DND-41 (cell line): Measurements from ENCODE around the gene PLVAP.

Source experiments
- ATAC-seq: fragments of 200-7000 bp; cut with Tn5 transposase; 3 replicates; pipeline ENCODE4 v1.9.1; 2021; ENCODE audit warnings: low read depth; ENCODE audit not compliant: insufficient read depth
- DNase-seq: peaks from one replicate; pipeline ENCODE4 v3.0.0-alpha.2; 2020
- H2AFZ ChIP-seq: 2 replicates; pipeline ENCODE4 v1.6.0; 2012; ENCODE audit warnings: low read depth, low read length
- H3K27ac ChIP-seq: 2 replicates; pipeline ENCODE4 v1.5.1; 2012; ENCODE audit warnings: low read length, inconsistent platforms
- H3K27me3 ChIP-seq: fragments of 200-600 bp; sonication (generic); 2 replicates; pipeline ENCODE4 v1.6.0; 2012; ENCODE audit warnings: low read length, mild to moderate bottlenecking, inconsistent platforms; ENCODE audit not compliant: insufficient read depth, poor library complexity
- H3K36me3 ChIP-seq: 2 replicates; pipeline ENCODE4 v1.5.1; 2012; ENCODE audit warnings: low read length, inconsistent platforms; ENCODE audit not compliant: insufficient read depth
- H3K4me1 ChIP-seq: 2 replicates; pipeline ENCODE4 v1.5.1; 2012; ENCODE audit warnings: mild to moderate bottlenecking, low read length; ENCODE audit not compliant: insufficient read depth
- H3K4me2 ChIP-seq: 2 replicates; pipeline ENCODE4 v1.6.0; 2012; ENCODE audit warnings: mild to moderate bottlenecking, moderate library complexity, low read length, inconsistent platforms; ENCODE audit not compliant: insufficient read depth
- H3K4me3 ChIP-seq, 2 experiments: fragments of 200-600 bp in 1 of 2; shearing (Covaris generic) in 1 of 2; 2 replicates each; pipeline ENCODE4 v1.5.1; 2012 to 2016; ENCODE audit warnings: inconsistent platforms in 2 of 2, low read length in 2 of 2, mild to moderate bottlenecking in 2 of 2, low read depth in 1 of 2, moderate library complexity in 1 of 2
- H3K79me2 ChIP-seq: 2 replicates; pipeline ENCODE4 v1.6.0; 2012; ENCODE audit warnings: low read length, inconsistent platforms; ENCODE audit not compliant: insufficient read depth
- H3K9ac ChIP-seq: 2 replicates; pipeline ENCODE4 v1.6.0; 2012; ENCODE audit warnings: low read depth, mild to moderate bottlenecking, inconsistent platforms, low read length, moderate library complexity
- H3K9me3 ChIP-seq: 2 replicates; pipeline ENCODE4 v1.5.1; 2012; ENCODE audit warnings: low read length, moderate library complexity, mild to moderate bottlenecking, inconsistent platforms; ENCODE audit not compliant: insufficient read depth, severe bottlenecking
- H4K20me1 ChIP-seq: 2 replicates; pipeline ENCODE4 v1.6.0; 2012; ENCODE audit warnings: low read length; ENCODE audit not compliant: insufficient read depth
- CTCF ChIP-seq: IDR thresholded peaks from 2 replicates; pipeline ENCODE4 v1.5.1; 2012; ENCODE audit warnings: borderline replicate concordance, low read length, moderate library complexity, mild to moderate bottlenecking; ENCODE audit not compliant: poor library complexity, severe bottlenecking; ENCODE audit errors: extremely low read depth
- EZH2 ChIP-seq: IDR thresholded peaks from 3 replicates; pipeline ENCODE4 v1.6.1; 2012; ENCODE audit warnings: borderline replicate concordance, low read depth, mild to moderate bottlenecking, moderate library complexity, low read length, inconsistent platforms; ENCODE audit not compliant: severe bottlenecking

Gene PLVAP

GRCh38 chr19:17358395-17358794 lies 18.7 kb downstream of the PLVAP start:
- Histone ChIP-seq H4K20me1 (no peaks in the 10 kb centered on the region), H3K79me2 (no peaks in the 10 kb centered on the region), H3K4me3 (no peak overlapping the region), H3K27me3 (no peaks in the 10 kb centered on the region), H3K36me3 (no peaks in the 10 kb centered on the region), H3K4me2 (no peak overlapping the region), H3K9ac (no peak overlapping the region), H3K4me1 (no peaks in the 10 kb centered on the region), H3K9me3 (no peaks in the 10 kb centered on the region), H2AFZ (no peak overlapping the region), H3K27ac (no peak overlapping the region)
- no peak for ATAC-seq
- no peak for TF ChIP-seq CTCF
- DNase-seq = no peak

- H3K36me3 ChIP-seq = no peaks in the 10 kb centered on the region
- no peak for ATAC-seq
- H3K4me2 ChIP-seq = no peak overlapping the region
- TF ChIP-seq EZH2 (no peak), CTCF (no peak)
- no peaks in the 10 kb centered on the region for H4K20me1 ChIP-seq
- no peak for DNase-seq
- H3K27ac ChIP-seq = no peak overlapping the region
- H3K9ac ChIP-seq = no peak overlapping the region
- no peaks in the 10 kb centered on the region for H3K4me1 ChIP-seq
- H3K27me3 ChIP-seq = no peaks in the 10 kb centered on the region
- H3K4me3 ChIP-seq = no peak overlapping the region
- H3K9me3 ChIP-seq = no peaks in the 10 kb centered on the region
- H2AFZ ChIP-seq = no peak overlapping the region
- no peaks in the 10 kb centered on the region for H3K79me2 ChIP-seq
These were observed 19.4 kb downstream of the PLVAP start for GRCh38 chr19:17357724-17358123.

- H3K36me3 ChIP-seq = no peaks in the 10 kb centered on the region
- H3K79me2 ChIP-seq = no peaks in the 10 kb centered on the region
- H4K20me1 ChIP-seq = no peaks in the 10 kb centered on the region
- no peaks in the 10 kb centered on the region for H3K4me1 ChIP-seq
- no peak overlapping the region for H3K9ac ChIP-seq
- H3K9me3 ChIP-seq = no peaks in the 10 kb centered on the region
- no peaks in the 10 kb centered on the region for H3K27me3 ChIP-seq
- TF ChIP-seq CTCF (no peak), EZH2 (no peak)
- ATAC-seq (no peak), DNase-seq (no peak)
- no peak overlapping the region for H2AFZ ChIP-seq
- H3K27ac ChIP-seq = no peak overlapping the region
- H3K4me2 ChIP-seq = no peak overlapping the region
- H3K4me3 ChIP-seq = no peak overlapping the region
These were observed 20.0 kb downstream of the PLVAP start for GRCh38 chr19:17357078-17357666.

GRCh38 chr19:17353386-17353785 lies 23.8 kb downstream of the PLVAP start:
- Histone ChIP-seq H3K36me3 (no peaks in the 10 kb centered on the region), H2AFZ (no peak overlapping the region), H3K4me2 (no peak overlapping the region), H3K9ac (no peak overlapping the region), H3K4me3 (no peak overlapping the region), H3K27me3 (no peaks in the 10 kb centered on the region), H3K79me2 (no peaks in the 10 kb centered on the region), H4K20me1 (no peaks in the 10 kb centered on the region), H3K4me1 (no peaks in the 10 kb centered on the region), H3K27ac (no peak overlapping the region), H3K9me3 (no peaks in the 10 kb centered on the region)
- TF ChIP-seq CTCF (no peak), EZH2 (no peak)
- ATAC-seq = no peak
- no peak for DNase-seq
